HG02588 (cell line): ENCODE data around the gene PDE4D.

Experiments
- ATAC-seq: cut with Tn5 transposase; IDR thresholded peaks from one replicate; pipeline ENCODE4 v1.9.1; 2021; ENCODE audit warnings: mild to moderate bottlenecking, moderate library complexity; ENCODE audit not compliant: unreplicated experiment

The PDE4D gene

GRCh38 chr5:59099995-59100345 is 793.6 kb downstream of the PDE4D start:
- ATAC-seq, result no peak

- ATAC-seq, result no peak
Observed at GRCh38 chr5:59099270-59099994, 794.1 kb downstream of the PDE4D start.

DNA sequence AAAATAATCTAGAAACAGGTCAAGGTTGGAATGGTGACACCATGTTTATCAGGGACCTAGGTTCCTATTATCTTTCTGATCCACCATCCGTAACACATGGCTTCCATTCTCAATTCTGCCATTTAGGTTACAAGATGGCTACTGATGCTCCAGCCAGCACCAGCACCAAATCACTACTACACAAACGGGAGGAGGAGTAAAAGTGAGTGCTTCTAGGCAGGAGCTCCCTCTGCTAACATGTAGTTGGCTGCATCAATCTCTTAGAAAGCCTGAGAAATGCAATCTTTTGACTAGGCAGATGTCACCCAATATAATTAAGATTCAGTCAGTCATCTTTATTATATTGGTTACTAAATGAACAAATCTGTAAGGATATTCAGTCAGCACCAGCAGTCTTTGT is 794.8 kb downstream of the PDE4D start:
- no peak for ATAC-seq

DNA sequence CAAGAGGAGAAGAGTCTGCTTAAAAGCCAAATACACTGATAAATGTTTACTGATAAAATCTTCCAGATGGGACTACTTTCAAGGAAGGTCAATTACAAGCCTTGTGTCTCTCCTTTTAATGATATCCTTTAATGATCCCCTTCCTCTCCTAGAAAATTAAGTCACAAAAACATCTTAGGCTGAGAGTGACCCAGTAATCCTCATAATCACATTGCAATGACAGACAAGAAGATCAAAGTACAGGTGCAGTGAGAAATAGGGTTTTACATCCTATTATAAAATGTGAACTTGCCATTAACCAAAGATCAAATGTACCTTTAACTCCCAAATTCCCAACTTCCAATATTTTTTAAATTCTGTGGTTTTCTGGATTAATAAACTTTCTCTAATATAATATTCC is 795.8 kb downstream of the PDE4D start:
- no peak for ATAC-seq

DNA sequence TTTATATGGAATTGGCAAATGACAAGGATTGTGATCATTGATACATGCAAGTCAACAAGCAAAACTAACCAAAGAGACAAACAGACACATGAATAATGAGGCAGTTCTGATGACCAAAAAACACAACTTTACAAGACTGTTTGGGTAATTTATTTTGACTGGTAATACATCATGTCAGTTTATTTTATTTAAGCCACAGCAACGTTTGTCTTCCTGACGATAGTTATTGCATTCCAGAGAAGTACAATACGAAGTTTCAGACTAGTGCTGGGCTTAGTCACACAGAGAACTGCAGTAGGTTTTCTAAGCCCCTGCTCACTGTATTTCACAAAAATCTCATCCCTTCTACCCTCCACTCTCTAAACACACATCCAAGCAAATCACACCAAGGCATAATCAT is 796.4 kb downstream of the PDE4D start:
- ATAC-seq, result no peak

DNA sequence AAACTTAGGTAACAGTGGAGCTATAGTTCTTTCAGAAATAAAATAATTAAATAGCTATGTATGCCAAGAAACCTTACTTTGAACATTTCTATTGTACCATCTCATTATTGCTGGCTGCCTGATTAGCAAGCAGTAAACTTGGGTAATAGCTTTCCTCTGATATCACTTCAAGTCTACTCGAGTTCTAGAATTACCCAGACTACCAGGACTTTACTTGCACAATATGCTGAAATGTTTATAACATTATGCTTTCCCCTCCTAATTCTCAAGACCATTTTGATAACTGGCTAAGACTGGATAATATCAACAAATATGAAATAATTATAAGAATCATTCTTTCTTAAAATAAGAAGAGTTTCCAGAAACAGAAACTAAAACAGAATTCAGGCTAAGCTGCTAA is 798.0 kb downstream of the PDE4D start:
- ATAC-seq, result no peak

DNA sequence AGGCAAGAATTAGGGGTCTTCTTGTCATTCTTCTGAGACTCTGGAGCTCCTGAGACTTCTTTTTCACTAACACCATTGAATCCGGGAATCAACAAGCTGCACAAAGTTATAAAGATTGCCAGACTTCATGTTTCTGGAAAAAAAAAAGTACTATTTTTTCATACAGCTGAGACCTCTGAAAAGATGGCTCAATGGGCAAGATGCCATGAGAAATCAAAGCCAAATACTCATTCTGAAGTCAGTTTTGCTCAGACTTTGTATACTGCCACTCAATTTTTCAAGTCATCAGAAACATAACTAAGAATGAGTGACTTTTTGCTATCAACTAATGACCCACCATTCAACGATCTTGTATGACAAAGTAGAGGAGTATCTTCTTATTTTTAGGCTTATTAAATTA is 798.7 kb downstream of the PDE4D start:
- no peak for ATAC-seq

DNA sequence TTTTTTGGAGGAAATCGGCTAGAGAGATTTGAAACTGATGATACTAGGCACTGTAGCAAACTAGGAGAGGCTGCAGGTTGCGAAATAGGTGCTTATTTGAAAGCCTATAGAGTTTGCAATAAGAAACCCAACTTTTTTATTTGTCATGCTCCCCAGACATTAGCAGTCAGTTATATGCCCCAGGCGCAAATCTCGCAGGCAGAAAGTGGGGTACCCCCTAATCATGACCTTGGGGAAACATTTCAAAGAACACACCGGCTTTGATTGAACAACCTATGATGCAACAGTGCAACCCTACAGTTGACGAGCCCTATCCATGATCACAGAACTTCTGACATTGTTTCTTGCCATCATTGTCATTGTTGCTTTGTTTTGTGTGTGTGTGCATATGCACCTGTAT is 800.2 kb downstream of the PDE4D start:
- ATAC-seq, result no peak

DNA sequence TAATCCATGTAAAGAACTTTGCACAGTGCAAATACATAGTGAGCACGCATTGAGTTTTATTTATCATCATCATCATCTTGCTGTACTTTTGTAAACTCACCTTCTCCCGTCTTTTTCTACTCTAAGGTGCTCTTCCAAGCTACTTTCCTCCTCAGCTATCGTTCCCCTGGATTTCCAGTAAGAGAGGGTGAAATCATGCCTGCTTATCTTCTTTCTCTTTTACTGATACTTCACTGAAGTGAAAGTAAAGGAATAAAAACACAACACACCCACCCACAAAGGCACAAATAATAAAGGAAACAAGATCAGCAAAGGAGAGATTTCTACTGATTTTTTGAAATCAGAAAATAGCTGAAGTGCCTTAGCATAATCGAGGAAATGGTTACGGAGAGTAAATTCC is 800.8 kb downstream of the PDE4D start:
- ATAC-seq, result no peak

- ATAC-seq, result no peak
Observed at GRCh38 chr5:59091965-59092364, 801.6 kb downstream of the PDE4D start.

- ATAC-seq, result no peak
Observed at GRCh38 chr5:59090323-59090722, 803.2 kb downstream of the PDE4D start.

GRCh38 chr5:59089767-59090166 is 803.8 kb downstream of the PDE4D start:
- no peak for ATAC-seq

GRCh38 chr5:59088546-59088945 is 805.0 kb downstream of the PDE4D start:
- no peak for ATAC-seq

DNA sequence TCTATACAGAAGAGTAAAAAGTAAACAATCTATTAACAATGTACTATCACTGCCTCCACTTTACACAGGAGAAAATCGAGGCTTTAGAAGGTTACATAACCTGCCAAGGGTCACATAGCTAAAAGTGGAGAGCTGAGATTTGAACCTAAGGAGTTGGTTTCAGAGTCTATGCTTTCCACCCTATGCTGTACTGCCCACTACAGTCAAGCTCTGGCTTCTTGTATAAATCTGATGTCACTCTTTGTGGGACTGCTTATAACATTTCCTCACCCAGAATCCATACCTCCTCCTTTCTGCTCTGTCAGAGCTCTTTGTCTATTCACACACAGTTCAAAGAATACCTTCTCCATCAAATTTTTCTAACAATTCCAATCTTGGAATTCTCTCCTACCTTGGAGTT is 807.5 kb downstream of the PDE4D start:
- no peak for ATAC-seq

GRCh38 chr5:59081693-59082092 is 811.8 kb downstream of the PDE4D start:
- ATAC-seq, result no peak

DNA sequence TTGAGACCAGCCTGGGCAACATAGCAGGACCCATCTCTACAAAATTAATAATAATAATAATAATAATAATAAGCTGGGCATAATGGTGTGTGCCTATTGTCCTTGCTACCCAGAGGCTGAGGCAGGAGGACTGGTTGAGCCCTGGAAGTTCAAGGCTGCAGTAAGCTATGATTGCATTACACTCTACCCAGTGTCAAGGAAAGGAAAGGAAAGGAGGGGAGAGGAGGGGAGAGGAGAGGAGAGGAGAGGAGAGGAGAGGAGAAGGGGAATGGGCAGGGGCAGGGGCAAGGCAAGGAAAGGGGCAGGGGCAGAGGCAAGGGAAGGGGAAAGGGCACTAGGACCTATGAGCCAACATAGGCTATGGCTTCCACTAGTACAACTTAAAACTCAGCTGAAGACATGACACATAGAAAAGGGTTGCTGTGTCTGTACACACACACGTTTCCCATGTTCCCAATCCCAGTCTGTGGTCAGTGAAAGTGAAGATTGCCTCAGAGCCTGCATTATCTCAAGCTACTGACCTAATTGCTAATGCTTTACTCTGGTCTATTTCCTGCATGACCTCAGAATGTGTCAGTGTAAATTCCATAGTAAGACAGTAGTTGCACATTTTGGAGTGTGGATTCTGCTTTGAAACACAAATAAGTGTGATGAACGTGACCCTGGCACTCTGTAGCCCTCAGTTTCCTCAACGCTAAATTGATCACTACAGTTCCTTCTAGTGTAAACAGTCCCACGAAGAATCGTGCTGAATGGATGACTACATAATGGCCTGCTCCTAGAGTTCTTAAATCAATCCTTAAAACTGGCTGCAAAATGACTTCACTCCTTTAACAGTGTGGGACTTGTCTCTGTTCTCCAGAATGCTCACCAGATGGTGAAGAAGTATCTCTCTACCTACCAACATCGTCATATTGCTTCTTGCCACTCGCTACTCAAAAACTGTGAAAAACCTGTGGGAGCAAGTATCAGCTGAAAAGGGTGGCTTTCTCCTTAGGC is 813.6 kb downstream of the PDE4D start:
- no peak for ATAC-seq

GRCh38 chr5:59071755-59072549 is 821.6 kb downstream of the PDE4D start:
- no peak for ATAC-seq

- ATAC-seq, result no peak
Observed at GRCh38 chr5:59069438-59070079, 824.0 kb downstream of the PDE4D start.

DNA sequence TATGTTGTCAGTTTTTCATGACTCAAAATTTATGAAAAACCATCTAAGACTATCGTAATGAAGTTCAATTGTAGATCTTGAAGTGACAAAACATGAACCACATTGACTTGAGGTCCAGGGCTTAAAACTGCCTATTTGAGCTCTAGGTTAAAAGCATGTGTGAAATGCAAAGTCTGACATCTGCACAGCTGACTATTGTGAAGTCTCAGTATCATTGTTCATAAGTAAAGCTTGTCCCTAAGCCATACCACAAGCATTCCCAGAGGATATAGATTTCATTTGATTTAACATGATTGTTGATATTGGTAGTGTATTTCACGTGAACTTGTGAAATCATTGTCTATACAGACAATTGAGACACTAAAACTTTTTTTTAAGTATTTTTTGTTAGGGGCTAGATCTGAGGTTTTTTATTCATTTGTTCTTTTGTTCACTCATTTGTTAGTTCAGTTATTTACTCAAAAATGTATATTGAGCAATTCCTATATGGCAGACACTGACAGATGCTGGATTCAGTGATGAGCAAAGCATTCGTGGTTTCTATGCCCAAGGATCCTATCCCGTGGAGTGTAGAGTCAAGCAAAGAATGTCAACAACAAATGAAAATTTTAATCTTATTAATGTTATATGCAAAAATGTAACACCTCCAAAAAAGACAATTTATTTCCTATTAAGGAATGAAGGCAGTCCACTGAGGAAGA is 825.4 kb downstream of the PDE4D start:
- ATAC-seq, result no peak
